Adipocyte (in vitro differentiated cells): ENCODE measurements around the gene GSPT1.
"Not testable (repeated sequence)": the region's sequence is repeated elsewhere in the genome, so short reads cannot be mapped to it uniquely, and the experiment has no call there.

Experiments
- DNase-seq: peaks from one replicate; pipeline ENCODE4 v3.0.0-alpha.2; 2015; ENCODE audit warnings: low read depth
- H3K27me3 ChIP-seq: replicated peaks from 2 replicates; pipeline ENCODE4 v1.7.0; 2013; ENCODE audit warnings: mild to moderate bottlenecking, low read length, moderate library complexity; ENCODE audit not compliant: control insufficient read depth, insufficient read depth
- H3K36me3 ChIP-seq: 2 replicates; pipeline ENCODE4 v1.7.0; 2013; ENCODE audit warnings: low read length, mild to moderate bottlenecking, moderate library complexity; ENCODE audit not compliant: control insufficient read depth, insufficient read depth, severe bottlenecking
- H3K4me1 ChIP-seq: 2 replicates; pipeline ENCODE4 v1.7.0; 2013; ENCODE audit warnings: mild to moderate bottlenecking, low read length, moderate library complexity; ENCODE audit not compliant: control insufficient read depth, insufficient read depth
- H3K4me3 ChIP-seq: 2 replicates; pipeline ENCODE4 v1.7.0; 2013; ENCODE audit warnings: mild to moderate bottlenecking, low read length, moderate library complexity
- H3K9ac ChIP-seq: 2 replicates; pipeline ENCODE4 v1.7.0; 2013; ENCODE audit warnings: mild to moderate bottlenecking, low read length, moderate library complexity
- H3K9me3 ChIP-seq: 2 replicates; pipeline ENCODE4 v1.7.0; 2013; ENCODE audit warnings: mild to moderate bottlenecking, low read length, moderate library complexity; ENCODE audit not compliant: control insufficient read depth

Gene GSPT1

DNA sequence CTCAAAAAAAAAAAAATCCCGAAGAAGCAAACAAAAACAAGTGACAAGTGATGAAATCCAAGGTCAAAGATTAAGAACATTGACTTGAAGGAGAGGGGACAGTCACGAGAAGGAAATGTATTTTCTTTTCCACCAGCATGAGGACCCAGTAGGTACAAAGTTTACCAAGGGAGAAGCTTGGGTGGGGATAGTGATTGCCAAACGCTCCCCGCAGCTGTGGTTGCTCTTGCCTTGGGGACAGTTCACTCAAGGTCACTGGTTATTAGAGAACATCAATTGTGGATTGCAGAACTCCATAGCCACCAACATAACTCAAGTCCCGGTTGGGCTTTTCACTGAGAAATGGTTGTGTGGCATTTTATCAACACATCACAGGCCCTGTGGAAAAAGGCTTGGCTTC lies 91.4 kb downstream of the GSPT1 start:
- no peak overlapping the region for H3K4me3 ChIP-seq
- peaks cover 8% of the 10 kb centered on the region for H3K4me1 ChIP-seq
- H3K9me3 ChIP-seq: no peaks in the 10 kb centered on the region
- H3K9ac ChIP-seq: no peak overlapping the region
- no peak for DNase-seq
- H3K36me3 ChIP-seq: no peaks in the 10 kb centered on the region
- H3K27me3 ChIP-seq: no peaks in the 10 kb centered on the region

DNA sequence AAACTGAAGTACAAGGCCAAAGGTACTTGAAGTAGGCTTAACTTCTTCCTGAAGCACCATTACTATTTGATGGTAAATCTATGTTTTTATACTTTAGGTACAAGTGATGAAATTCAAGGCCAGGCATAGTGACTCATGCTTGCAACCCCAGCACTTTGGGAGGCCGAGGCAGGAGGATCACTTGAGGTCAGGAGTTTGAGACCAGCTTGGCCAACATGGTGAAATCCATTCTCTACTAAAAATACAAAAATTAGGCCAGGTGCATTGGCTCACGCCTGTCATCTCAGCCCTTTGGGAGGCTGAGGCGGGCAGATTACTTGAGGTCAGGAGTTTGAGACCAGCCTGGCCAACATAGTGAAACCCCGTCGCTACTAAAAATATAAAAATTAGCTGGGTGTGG lies 92.1 kb downstream of the GSPT1 start:
- H3K27me3 ChIP-seq, H3K36me3 ChIP-seq, DNase-seq, H3K4me1 ChIP-seq, H3K9me3 ChIP-seq, H3K9ac ChIP-seq, H3K4me3 ChIP-seq: not testable (repeated sequence)

DNA sequence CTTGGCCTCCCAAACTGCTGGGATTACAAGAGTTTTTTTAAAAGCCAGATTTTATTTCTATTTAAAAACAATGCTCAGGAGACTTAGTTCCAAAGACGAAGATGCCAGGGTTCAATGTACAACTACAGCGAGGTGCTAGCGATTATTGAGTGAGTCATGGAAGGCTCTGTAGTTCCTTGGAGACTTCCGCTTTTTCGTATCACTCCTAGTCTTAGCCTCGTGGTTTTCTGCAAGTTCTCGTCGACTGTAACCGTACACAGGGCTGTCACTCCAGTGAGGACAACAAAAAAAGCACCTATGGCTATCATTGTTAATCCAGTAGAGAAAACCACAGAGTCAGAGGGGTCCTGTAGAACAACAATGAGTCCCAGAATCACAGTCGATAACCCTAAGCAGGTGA lies 96.0 kb downstream of the GSPT1 start:
- no peaks in the 10 kb centered on the region for H3K36me3 ChIP-seq
- no peak overlapping the region for H3K4me3 ChIP-seq
- no peak overlapping the region for H3K9ac ChIP-seq
- no peaks in the 10 kb centered on the region for H3K9me3 ChIP-seq
- peaks cover 8% of the 10 kb centered on the region for H3K4me1 ChIP-seq
- DNase-seq: no peak
- no peaks in the 10 kb centered on the region for H3K27me3 ChIP-seq

DNA sequence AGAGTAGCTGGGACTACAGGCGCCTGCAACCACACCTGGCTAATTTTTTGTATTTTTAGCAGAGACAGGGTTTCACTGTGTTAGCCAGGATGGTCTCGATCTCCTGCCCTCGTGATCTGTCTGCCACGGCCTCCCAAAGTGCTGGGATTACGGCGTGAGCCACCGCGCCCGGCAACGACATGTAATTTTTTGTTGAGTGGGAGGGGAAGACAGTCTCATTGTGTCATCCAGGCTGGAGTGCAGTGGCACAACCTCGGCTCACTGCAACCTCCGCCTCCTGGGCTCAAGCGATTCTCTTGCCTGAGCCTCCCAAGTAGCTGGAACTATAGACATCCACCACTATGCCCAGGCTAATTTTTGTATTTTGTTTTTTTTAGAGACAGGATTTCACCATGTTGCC lies 96.8 kb downstream of the GSPT1 start:
- not testable (repeated sequence) for H3K4me3 ChIP-seq

More for the DNA sequence above, 96.8 kb downstream of the GSPT1 start:
- H3K9me3 ChIP-seq, H3K9ac ChIP-seq, H3K36me3 ChIP-seq, H3K4me1 ChIP-seq, H3K27me3 ChIP-seq, DNase-seq: not testable (repeated sequence)
